Smooth muscle cell (in vitro differentiated cells): Measurements from ENCODE around the gene ARHGAP33. TPM values are rescaled to one million over a fixed set of nuclear protein-coding genes. Genes with fewer than 3 reads are reported as not detected.

Experiments
- DNase-seq: peaks from one replicate; lab custom pipeline; 2025; ENCODE audit not compliant: unreplicated experiment; lab: John Stamatoyannopoulos, UW
- H2AFZ ChIP-seq: fragments of 200-600 bp; sonication (generic); 2 replicates; pipeline ENCODE4 v1.6.0; 2016; ENCODE audit warnings: antibody characterized with exemption, low read depth, mild to moderate bottlenecking
- H3F3A ChIP-seq: fragments of 200-600 bp; sonication (generic); 2 replicates; pipeline ENCODE4 v1.6.0; 2017; ENCODE audit warnings: antibody characterized with exemption, low read depth
- H3K27ac ChIP-seq: fragments of 200-600 bp; sonication (generic); 2 replicates; pipeline ENCODE4 v1.5.1; 2016; ENCODE audit warnings: low read depth, mild to moderate bottlenecking
- H3K27me3 ChIP-seq: fragments of 200-600 bp; sonication (generic); 2 replicates; pipeline ENCODE4 v1.6.1; 2016; ENCODE audit warnings: low read depth, mild to moderate bottlenecking
- H3K36me3 ChIP-seq: fragments of 200-600 bp; sonication (generic); 2 replicates; pipeline ENCODE4 v1.5.1; 2016; ENCODE audit warnings: low read depth
- H3K4me1 ChIP-seq: fragments of 200-600 bp; sonication (generic); 2 replicates; pipeline ENCODE4 v1.5.1; 2016; ENCODE audit warnings: low read depth
- H3K4me2 ChIP-seq: fragments of 200-600 bp; sonication (generic); 2 replicates; pipeline ENCODE4 v1.6.0; 2016; ENCODE audit warnings: mild to moderate bottlenecking
- H3K4me3 ChIP-seq: fragments of 200-600 bp; sonication (generic); 2 replicates; pipeline ENCODE4 v1.5.1; 2016; ENCODE audit warnings: mild to moderate bottlenecking
- H3K79me2 ChIP-seq: fragments of 200-600 bp; sonication (generic); 2 replicates; pipeline ENCODE4 v1.6.0; 2016; ENCODE audit warnings: low read depth, mild to moderate bottlenecking
- H3K9ac ChIP-seq: fragments of 200-600 bp; sonication (generic); 2 replicates; pipeline ENCODE4 v1.6.0; 2016; ENCODE audit warnings: low read depth
- H3K9me3 ChIP-seq: fragments of 200-600 bp; sonication (generic); replicated peaks from 2 replicates; pipeline ENCODE4 v1.5.1; 2016; ENCODE audit warnings: low read depth
- H4K20me1 ChIP-seq: fragments of 200-600 bp; sonication (generic); 2 replicates; pipeline ENCODE4 v1.6.0; 2016; ENCODE audit warnings: low read depth
- CTCF ChIP-seq: fragments of 200-600 bp; sonication (generic); IDR thresholded peaks from 2 replicates; pipeline ENCODE4 v1.5.1; 2017; ENCODE audit warnings: borderline replicate concordance, mild to moderate bottlenecking, antibody characterized with exemption; ENCODE audit not compliant: insufficient read depth, poor library complexity, severe bottlenecking
- WGBS: methylation state at CpG from one replicate; pipeline ENCODE4 v1.1.7; 2016; ENCODE audit warnings: low lambda C conversion rate; 5-methylcytosine and 5-hydroxymethylcytosine counted together
- polyA plus RNA-seq: library from polyadenylated mRNA; unstranded; fragments of >200 nt; fragmentation: Nextera tagmentation; extraction: Ambion mirVana; gene quantifications from 2 replicates; pipeline ENCODE4 v1.2.1, GENCODE V29; 2016
- total RNA-seq: library from RNA; depleted of rRNA; stranded (reverse); fragments of >200 nt; gene quantifications from 2 replicates; pipeline ENCODE4 v1.2.3, GENCODE V29; 2014

Gene ARHGAP33
- total and polyA plus RNA-seq, 2 experiments from 2014 or later, result 5.3 to 5.7 TPM

- Histone ChIP-seq H4K20me1 (no peaks in the 10 kb centered on the region), H3K9me3 (no peaks in the 10 kb centered on the region)
- TF ChIP-seq CTCF, result peak; percentile 26
These were observed 30.7 kb upstream of the ARHGAP33 start for GRCh38 chr19:35744430-35745327.

GRCh38 chr19:35745328-35746086 is 29.9 kb upstream of the ARHGAP33 start, which contains the start of the genes PSENEN and U2AF1L4:
Gene PSENEN (plus strand): TSS chr19:35745651. CDS start chr19:35745931, 280 bp downstream.
Gene U2AF1L4 (minus strand): TSS chr19:35745418. CDS start chr19:35745391, 27 bp downstream.
- Histone ChIP-seq H3K79me2 (peaks cover 34% of the 10 kb centered on the region), H3K4me2 (peak within 1 kb of the TSS; percentile 94), H3K9me3 (no peaks in the 10 kb centered on the region), H4K20me1 (no peaks in the 10 kb centered on the region), H3K4me3 (peak within 1 kb of the TSS; percentile 83), H3K27me3 (no peaks in the 10 kb centered on the region), H3K27ac (peak within 1 kb of the TSS; percentile 100), H2AFZ (no peak within 1 kb of the TSS), H3K9ac (peak within 1 kb of the TSS; percentile 100), H3K4me1 (peaks cover 9% of the 10 kb centered on the region), H3F3A (no peaks in the 10 kb centered on the region), H3K36me3 (no peaks in the 10 kb centered on the region)
- WGBS, result 1% methylated on average over 40 of the region's 40 CpGs
- peak; percentile 82 for DNase-seq
- no peak for TF ChIP-seq CTCF

More at GRCh38 chr19:35744430-35745327, 30.7 kb upstream of the ARHGAP33 start:
- no peak overlapping the region for H2AFZ ChIP-seq
- 12% methylated on average over 40 of the region's 41 CpGs for WGBS
- H3K4me3 ChIP-seq, result peak overlapping the region; percentile 83
- H3K27ac ChIP-seq, result peak overlapping the region; percentile 100
- peak overlapping the region; percentile 94 for H3K4me2 ChIP-seq
- no peaks in the 10 kb centered on the region for H3K36me3 ChIP-seq
- no peaks in the 10 kb centered on the region for H3F3A ChIP-seq
- DNase-seq, result peak; percentile 82
- H3K9ac ChIP-seq, result peak overlapping the region; percentile 100
- H3K79me2 ChIP-seq, result peaks cover 32% of the 10 kb centered on the region
- no peaks in the 10 kb centered on the region for H3K27me3 ChIP-seq
- peaks cover 14% of the 10 kb centered on the region for H3K4me1 ChIP-seq

- Histone ChIP-seq H3F3A (no peaks in the 10 kb centered on the region), H3K4me2 (peak overlapping the region; percentile 94), H3K27me3 (no peaks in the 10 kb centered on the region), H3K36me3 (no peaks in the 10 kb centered on the region), H3K9ac (peak overlapping the region; percentile 100), H3K79me2 (peaks cover 39% of the 10 kb centered on the region), H3K27ac (peak overlapping the region; percentile 100), H3K9me3 (no peaks in the 10 kb centered on the region), H3K4me3 (peak overlapping the region; percentile 83), H3K4me1 (peaks cover 9% of the 10 kb centered on the region), H4K20me1 (no peaks in the 10 kb centered on the region), H2AFZ (no peak overlapping the region)
- no peak for TF ChIP-seq CTCF
- no peak for DNase-seq
- WGBS, result 1% methylated on average over 4 of the region's 4 CpGs
These were observed 29.3 kb upstream of the ARHGAP33 start for GRCh38 chr19:35746087-35746462.
